Hepatocyte (in vitro differentiated cells): ENCODE results near the gene CDK17. TPM values are rescaled to one million over a fixed set of nuclear protein-coding genes. Genes with fewer than 3 reads are reported as not detected.

Experiments
- DNase-seq: peaks from one replicate; pipeline ENCODE4 v3.0.0-alpha.2; 2016; ENCODE audit warnings: low spot score
- H2AFZ ChIP-seq: fragments of 200-600 bp; sonication (generic); 2 replicates; pipeline ENCODE4 v1.6.0; 2016; ENCODE audit warnings: antibody characterized with exemption, mild to moderate bottlenecking
- H3K27ac ChIP-seq: fragments of 200-600 bp; sonication (generic); 2 replicates; pipeline ENCODE4 v1.5.1; 2016; ENCODE audit warnings: mild to moderate bottlenecking
- H3K27me3 ChIP-seq: fragments of 200-600 bp; sonication (generic); 2 replicates; pipeline ENCODE4 v1.6.1; 2016
- H3K36me3 ChIP-seq: fragments of 200-600 bp; sonication (generic); replicated peaks from 2 replicates; pipeline ENCODE4 v1.5.1; 2016; ENCODE audit warnings: low read depth; ENCODE audit not compliant: insufficient read depth
- H3K4me1 ChIP-seq: fragments of 200-600 bp; sonication (generic); 2 replicates; pipeline ENCODE4 v1.5.1; 2016; ENCODE audit warnings: mild to moderate bottlenecking, moderate library complexity; ENCODE audit not compliant: insufficient read depth
- H3K4me2 ChIP-seq: fragments of 200-600 bp; sonication (generic); 2 replicates; pipeline ENCODE4 v1.6.0; 2016
- H3K4me3 ChIP-seq: fragments of 200-600 bp; sonication (generic); 2 replicates; pipeline ENCODE4 v1.5.1; 2016; ENCODE audit warnings: mild to moderate bottlenecking
- H3K79me2 ChIP-seq: fragments of 200-600 bp; sonication (generic); 2 replicates; pipeline ENCODE4 v1.6.0; 2017; ENCODE audit warnings: mild to moderate bottlenecking
- H3K9me2 ChIP-seq: fragments of 200-600 bp; sonication (generic); replicated peaks from 2 replicates; pipeline ENCODE4 v1.6.0; 2017; ENCODE audit warnings: mild to moderate bottlenecking; ENCODE audit not compliant: insufficient read depth
- H3K9me3 ChIP-seq: fragments of 200-600 bp; sonication (generic); 2 replicates; pipeline ENCODE4 v1.5.1; 2016; ENCODE audit warnings: low read depth, mild to moderate bottlenecking
- H4K20me1 ChIP-seq: fragments of 200-600 bp; sonication (generic); 2 replicates; pipeline ENCODE4 v1.6.0; 2016; ENCODE audit warnings: mild to moderate bottlenecking; ENCODE audit not compliant: insufficient read depth, poor library complexity, severe bottlenecking
- CTCF ChIP-seq: fragments of 200-600 bp; sonication (generic); IDR thresholded peaks from 2 replicates; pipeline ENCODE4 v1.5.1; 2016; ENCODE audit warnings: antibody characterized with exemption, mild to moderate bottlenecking; ENCODE audit not compliant: poor library complexity
- EZH2 ChIP-seq: fragments of 200-600 bp; sonication (generic); IDR thresholded peaks from 2 replicates; pipeline ENCODE4 v1.6.1; 2016; ENCODE audit warnings: antibody characterized with exemption, mild to moderate bottlenecking, borderline replicate concordance
- EZH2phosphoT487 ChIP-seq: fragments of 200-600 bp; sonication (generic); IDR thresholded peaks from one replicate; pipeline ENCODE4 v1.6.1; 2018; ENCODE audit warnings: antibody characterized with exemption, mild to moderate bottlenecking, low read depth, moderate library complexity; ENCODE audit not compliant: unreplicated experiment, severe bottlenecking
- WGBS: methylation state at CpG from one replicate; pipeline ENCODE4 v1.1.6; 2016; ENCODE audit warnings: low lambda C conversion rate; ENCODE audit errors: missing lambda C conversion rate; 5-methylcytosine and 5-hydroxymethylcytosine counted together
- polyA plus RNA-seq: library from polyadenylated mRNA; unstranded; fragments of >200 nt; fragmentation: Nextera tagmentation; extraction: Ambion mirVana; gene quantifications from 2 replicates; pipeline ENCODE4 v1.2.1, GENCODE V29; 2016
- total RNA-seq: library from RNA; depleted of rRNA; stranded (reverse); fragments of >200 nt; gene quantifications from 2 replicates; pipeline ENCODE4 v1.2.3, GENCODE V29; 2014

The CDK17 gene
- total and polyA plus RNA-seq, 2 experiments from 2014 or later = 13.8 to 33.1 TPM

- no peaks in the 10 kb centered on the region for H3K79me2 ChIP-seq
- H3K4me1 ChIP-seq = no peaks in the 10 kb centered on the region
- H3K9me2 ChIP-seq = no peaks in the 10 kb centered on the region
- H2AFZ ChIP-seq = no peak overlapping the region
- no peak overlapping the region for H3K27ac ChIP-seq
- H3K27me3 ChIP-seq = no peaks in the 10 kb centered on the region
- no peaks in the 10 kb centered on the region for H3K36me3 ChIP-seq
- DNase-seq = no peak
- WGBS = 100% methylated on average over 2 of the region's 2 CpGs
- TF ChIP-seq EZH2 = no peak
- TF ChIP-seq CTCF = no peak
- TF ChIP-seq EZH2phosphoT487 = no peak
- H3K9me3 ChIP-seq = no peaks in the 10 kb centered on the region
- H3K4me3 ChIP-seq = no peak overlapping the region
- no peak overlapping the region for H3K4me2 ChIP-seq
- H4K20me1 ChIP-seq = no peaks in the 10 kb centered on the region
Measured at GRCh38 chr12:96293093-96293492, 107.1 kb downstream of the CDK17 start.

GRCh38 chr12:96289067-96289466, 111.2 kb downstream of the CDK17 start:
- Histone ChIP-seq H3K9me2 (no peaks in the 10 kb centered on the region), H3K4me1 (no peaks in the 10 kb centered on the region), H3K36me3 (no peaks in the 10 kb centered on the region), H3K4me3 (no peak overlapping the region), H2AFZ (no peak overlapping the region), H4K20me1 (no peaks in the 10 kb centered on the region), H3K9me3 (no peaks in the 10 kb centered on the region), H3K27me3 (no peaks in the 10 kb centered on the region), H3K4me2 (no peak overlapping the region), H3K79me2 (no peaks in the 10 kb centered on the region), H3K27ac (no peak overlapping the region)
- TF ChIP-seq EZH2phosphoT487 = no peak
- TF ChIP-seq CTCF = no peak
- no peak for TF ChIP-seq EZH2
- no peak for DNase-seq
- WGBS = 90% methylated on average over 5 of the region's 5 CpGs

- H3K79me2 ChIP-seq = no peaks in the 10 kb centered on the region
- H3K36me3 ChIP-seq = no peaks in the 10 kb centered on the region
- H3K27me3 ChIP-seq = no peaks in the 10 kb centered on the region
- TF ChIP-seq EZH2 (no peak), CTCF (no peak)
- no peaks in the 10 kb centered on the region for H3K9me2 ChIP-seq
- H3K9me3 ChIP-seq = no peaks in the 10 kb centered on the region
- H3K4me1 ChIP-seq = no peaks in the 10 kb centered on the region
- no peak overlapping the region for H3K4me2 ChIP-seq
- no peak overlapping the region for H3K4me3 ChIP-seq
- no peak overlapping the region for H3K27ac ChIP-seq
- no peaks in the 10 kb centered on the region for H4K20me1 ChIP-seq
- no peak overlapping the region for H2AFZ ChIP-seq
- no peak for DNase-seq
Measured at GRCh38 chr12:96285158-96285557, 115.1 kb downstream of the CDK17 start.

GRCh38 chr12:96274331-96274730, 125.9 kb downstream of the CDK17 start:
- H3K9me2 ChIP-seq = no peaks in the 10 kb centered on the region
- no peak for DNase-seq
- H2AFZ ChIP-seq = no peak overlapping the region
- H3K36me3 ChIP-seq = no peaks in the 10 kb centered on the region
- TF ChIP-seq EZH2phosphoT487 (no peak), CTCF (no peak), EZH2 (no peak)
- no peak overlapping the region for H3K27ac ChIP-seq
- H3K79me2 ChIP-seq = no peaks in the 10 kb centered on the region
- no peaks in the 10 kb centered on the region for H4K20me1 ChIP-seq
- H3K4me2 ChIP-seq = no peak overlapping the region
- no peaks in the 10 kb centered on the region for H3K4me1 ChIP-seq
- H3K9me3 ChIP-seq = no peaks in the 10 kb centered on the region
- H3K27me3 ChIP-seq = no peaks in the 10 kb centered on the region
- H3K4me3 ChIP-seq = no peak overlapping the region
